GM21576 (cell line): ENCODE results near the gene NAA11.

ENCODE experiments used
- ATAC-seq: cut with Tn5 transposase; IDR thresholded peaks from one replicate; pipeline ENCODE4 v1.9.1; 2021; ENCODE audit warnings: mild to moderate bottlenecking, moderate library complexity; ENCODE audit not compliant: unreplicated experiment

NAA11 gene

GRCh38 chr4:79325864-79326328 is at the start of gene NAA11:
Gene NAA11, minus strand, starts transcription at chr4:79326061. Its CDS starts 184 bp downstream, at chr4:79325877.
- no peak for ATAC-seq

- ATAC-seq: no peak
Observed at GRCh38 chr4:79370026-79370425, 44.2 kb upstream of the NAA11 start.

DNA sequence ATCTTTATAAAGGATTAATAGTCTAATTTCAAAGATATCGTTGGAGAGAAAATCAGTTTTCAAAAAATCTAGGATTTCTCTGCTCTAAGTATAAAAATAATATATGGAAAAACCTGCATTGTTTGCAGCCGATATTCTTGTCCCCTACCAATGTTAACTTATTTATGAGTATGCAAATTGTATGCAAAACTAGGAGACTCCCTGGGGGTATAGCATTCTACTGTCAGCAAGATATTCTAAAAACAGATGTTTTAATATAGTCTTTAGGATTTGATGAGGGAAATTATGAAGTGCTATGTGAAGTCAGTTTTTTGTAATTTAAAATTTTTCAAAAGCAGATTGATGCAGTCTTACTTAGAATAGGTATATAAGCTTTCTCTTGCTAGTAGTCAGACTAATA is 41.2 kb upstream of the NAA11 start:
- no peak for ATAC-seq

- no peak for ATAC-seq
Observed at GRCh38 chr4:79366422-79366821, 40.6 kb upstream of the NAA11 start.

- ATAC-seq: no peak
Observed at GRCh38 chr4:79364061-79364460, 38.2 kb upstream of the NAA11 start.

GRCh38 chr4:79362626-79363025 is 36.8 kb upstream of the NAA11 start:
- ATAC-seq: no peak

DNA sequence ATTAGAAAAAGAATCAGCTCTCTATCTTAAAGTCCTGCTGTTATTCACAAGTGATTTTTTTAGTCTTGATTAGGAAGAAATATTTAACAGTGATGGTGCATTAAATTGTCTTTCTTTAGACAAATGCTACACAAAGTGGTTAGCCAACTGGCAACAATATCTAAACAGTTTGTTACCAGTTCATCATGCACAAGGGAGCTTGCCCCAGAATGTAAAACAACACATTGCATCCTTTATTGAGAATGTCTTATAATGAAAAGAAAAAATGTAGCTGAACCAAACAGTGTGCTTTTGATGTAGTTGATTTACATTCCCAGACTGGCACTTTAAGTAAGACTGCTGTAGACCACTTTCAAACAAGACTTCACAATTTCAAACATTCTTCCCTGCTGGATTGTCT is 34.1 kb upstream of the NAA11 start:
- no peak for ATAC-seq

DNA sequence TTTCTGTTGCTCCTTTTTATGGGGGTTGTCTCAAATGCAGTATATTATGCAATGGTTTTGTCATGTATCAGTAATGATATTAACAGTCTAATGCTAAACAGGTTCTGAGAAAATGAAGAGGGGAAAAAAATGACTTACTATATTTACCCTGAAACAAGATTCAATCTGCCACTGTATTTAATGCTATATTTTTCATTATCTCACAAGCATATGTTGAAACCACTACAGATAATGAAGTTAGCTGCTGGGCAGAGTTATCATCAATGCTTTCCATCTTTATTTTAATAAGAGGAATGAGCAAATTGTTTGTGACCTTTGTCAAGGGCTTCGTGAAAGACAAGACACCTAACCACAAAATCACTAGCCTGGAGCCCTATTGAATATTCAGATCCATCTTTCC is 32.6 kb upstream of the NAA11 start:
- ATAC-seq: no peak

DNA sequence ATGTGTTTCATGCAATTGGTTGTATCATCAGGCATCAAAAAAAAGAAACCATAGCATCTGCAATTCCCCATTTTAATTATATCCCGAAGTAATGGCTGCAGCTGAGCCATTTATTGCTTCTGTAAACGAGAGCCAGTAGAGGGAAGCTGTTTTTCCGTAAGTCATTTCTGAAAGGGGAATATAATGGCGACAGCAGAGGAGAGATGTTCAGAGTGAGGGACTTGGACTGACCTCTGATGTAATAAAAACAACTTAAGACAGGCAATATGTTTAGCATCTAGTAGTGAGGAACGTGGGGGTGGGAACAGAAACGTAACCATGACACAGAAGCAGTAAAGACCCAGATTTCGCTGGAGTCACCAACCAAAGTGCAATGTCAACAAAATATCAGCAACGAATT is 31.5 kb upstream of the NAA11 start:
- ATAC-seq: no peak

DNA sequence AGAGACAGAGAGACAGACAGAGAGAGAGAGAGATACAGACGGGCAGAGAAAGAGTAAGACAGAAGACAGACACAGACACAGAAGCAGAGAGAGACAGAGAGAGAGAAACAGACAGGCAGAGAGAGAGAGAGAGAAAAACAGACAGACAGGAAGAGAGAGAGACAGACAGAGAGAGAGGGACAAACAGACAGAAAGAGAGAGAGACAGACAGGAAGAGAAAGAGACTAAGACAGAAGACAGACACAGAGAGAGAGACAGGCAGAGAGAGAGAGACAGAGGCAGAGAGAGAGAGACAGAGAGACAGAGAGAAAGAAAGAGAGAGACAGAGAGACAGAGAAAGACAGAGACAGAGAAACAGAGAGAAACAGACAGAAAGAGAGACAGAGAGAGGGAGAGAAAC is 27.2 kb upstream of the NAA11 start:
- no peak for ATAC-seq

DNA sequence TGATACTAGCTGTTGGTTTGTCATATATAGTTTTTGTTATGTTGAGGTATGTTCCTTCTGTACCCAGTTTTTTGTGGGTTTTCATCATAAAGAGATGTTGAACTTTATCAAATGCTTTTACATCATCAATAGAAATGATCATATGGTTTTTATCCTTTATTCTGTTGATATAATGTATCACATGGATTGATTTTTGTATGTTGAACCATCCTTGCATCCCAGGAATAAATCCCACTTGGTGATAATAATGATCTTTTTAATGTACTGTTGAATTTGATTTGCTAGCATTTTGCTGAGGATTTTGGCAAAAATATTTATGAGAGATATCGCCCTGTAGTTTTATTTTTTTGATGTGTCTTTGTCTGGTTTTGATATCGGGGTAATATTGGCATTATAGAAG is 22.5 kb upstream of the NAA11 start:
- ATAC-seq: no peak

DNA sequence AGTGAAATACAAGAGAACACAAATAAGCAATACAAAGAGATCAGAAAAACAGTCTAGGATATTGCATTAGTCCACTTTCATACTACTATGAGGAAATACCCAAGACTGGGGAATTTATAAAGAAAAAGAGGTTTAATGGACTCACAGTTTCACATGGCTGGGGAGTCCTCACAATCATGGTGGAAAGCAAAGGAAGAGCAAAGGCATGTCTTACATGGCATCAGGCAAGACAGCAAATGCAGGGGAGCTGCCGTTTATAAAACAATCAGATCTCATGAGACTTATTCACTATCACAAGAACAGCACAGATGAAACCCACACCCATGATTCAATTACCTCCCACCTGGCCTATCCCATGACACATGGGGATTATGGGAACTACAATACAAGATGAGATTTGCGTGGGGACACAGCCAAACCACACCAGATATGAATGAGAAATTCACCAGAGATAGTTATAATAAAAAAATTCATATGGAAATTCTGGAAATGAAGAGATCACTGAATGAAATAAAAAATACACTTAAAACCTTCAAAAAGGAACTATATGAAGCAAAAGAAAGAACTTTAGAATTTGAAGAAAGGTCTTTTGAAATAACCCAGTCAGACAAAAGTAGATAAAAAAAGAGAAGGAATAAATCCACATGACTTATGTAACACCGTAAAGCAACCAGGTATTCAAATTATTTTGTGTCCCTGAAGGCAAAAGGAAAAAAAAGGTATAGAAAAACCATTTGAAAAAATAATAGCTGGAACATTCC is 16.2 kb upstream of the NAA11 start:
- no peak for ATAC-seq

DNA sequence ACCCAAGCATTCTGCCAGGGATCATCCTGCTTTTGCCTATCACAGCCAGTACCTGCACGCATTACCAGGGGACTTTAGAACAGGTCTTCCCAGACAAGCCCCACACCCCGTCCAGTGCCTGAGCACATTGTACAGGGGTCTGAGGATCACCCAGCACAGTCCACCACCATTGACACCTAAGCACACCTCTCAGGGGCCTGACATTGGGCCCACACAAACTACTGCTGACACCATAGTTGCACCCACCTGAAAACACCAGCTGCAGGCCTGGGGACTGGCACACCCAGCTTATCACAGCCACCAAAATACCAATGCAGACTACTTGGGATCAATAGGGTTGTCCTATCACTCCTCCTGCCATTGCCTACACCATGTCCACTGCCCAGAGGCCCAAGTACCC is 14.7 kb upstream of the NAA11 start:
- no peak for ATAC-seq

GRCh38 chr4:79338148-79338547 is 12.3 kb upstream of the NAA11 start:
- no peak for ATAC-seq

DNA sequence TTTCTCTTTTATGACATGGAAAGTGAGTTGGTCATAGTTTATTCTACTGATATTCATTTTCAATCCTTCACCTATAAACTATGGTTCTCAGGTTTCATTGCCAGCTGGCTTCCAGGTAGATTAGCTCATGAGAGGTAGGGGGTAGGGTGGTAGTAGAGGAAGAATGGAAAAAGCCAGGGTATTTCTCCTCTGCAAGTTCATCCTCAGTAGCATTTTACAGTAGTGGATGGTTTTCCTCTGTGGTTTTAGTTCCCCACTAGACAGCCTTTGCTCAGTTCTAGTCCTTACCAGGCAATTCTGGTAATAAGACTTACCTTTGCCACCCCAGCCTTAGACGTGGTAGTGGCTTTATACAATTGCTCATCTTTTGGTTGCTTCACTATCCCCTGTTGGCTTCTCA is 8.9 kb upstream of the NAA11 start:
- ATAC-seq: no peak

DNA sequence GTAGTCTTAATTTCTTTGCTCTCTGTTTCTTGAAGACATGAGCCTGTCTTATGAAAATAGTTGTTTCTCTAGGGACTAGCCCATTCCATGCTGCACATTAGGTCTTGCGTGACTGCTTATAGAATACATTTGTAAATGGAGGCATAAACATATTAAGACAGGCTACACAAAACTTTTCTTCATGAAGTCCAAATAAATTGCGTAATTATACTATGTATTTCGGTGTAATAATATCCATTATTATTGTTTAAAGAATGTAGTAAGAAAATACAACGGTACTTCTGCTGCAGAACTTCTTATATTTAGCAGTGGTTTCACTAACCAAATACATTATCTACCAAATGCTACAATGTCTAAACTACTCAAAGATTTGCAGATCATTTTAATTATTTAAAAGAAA is 8.5 kb upstream of the NAA11 start:
- ATAC-seq: no peak

GRCh38 chr4:79331126-79331876 is 5.4 kb upstream of the NAA11 start:
- no peak for ATAC-seq

DNA sequence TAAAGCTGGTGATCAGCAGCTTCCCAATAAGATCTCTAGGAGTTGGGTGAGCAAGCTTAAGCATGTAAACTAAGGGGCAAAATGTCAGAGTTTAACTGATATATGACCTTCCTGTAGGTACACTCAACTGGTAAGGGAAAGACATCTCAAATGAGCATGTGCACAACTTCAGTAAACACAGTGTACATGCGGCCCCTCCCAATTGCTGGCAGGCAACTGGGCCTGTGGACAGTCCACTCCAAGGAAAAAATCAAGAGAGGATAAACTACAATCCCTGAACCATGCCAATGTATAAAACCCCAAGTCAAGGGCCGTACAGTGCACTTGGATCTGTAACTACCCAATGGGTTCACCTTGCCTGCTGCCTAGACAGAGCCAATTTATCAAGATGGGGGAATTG is 4.9 kb upstream of the NAA11 start:
- no peak for ATAC-seq

DNA sequence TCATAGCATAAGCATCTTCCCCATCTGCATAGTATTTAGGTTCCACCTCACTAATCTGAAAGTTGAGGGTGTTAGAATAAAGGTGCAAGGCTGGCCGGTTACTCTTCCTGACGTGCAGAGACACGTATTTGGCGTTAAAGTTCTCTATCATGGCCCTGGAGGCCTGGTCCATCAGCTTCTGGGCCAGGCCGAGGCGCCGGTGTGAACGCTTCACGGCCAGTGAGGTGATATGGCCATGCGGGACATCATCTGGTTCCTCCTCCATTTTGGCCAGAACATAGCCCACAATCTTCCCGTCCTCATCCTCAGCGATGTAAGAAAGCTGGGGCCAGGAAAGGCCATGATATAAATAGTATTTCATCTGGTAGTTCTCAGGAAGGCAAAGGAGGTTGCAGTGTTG is 425 bp downstream of the NAA11 start:
- ATAC-seq: no peak

DNA sequence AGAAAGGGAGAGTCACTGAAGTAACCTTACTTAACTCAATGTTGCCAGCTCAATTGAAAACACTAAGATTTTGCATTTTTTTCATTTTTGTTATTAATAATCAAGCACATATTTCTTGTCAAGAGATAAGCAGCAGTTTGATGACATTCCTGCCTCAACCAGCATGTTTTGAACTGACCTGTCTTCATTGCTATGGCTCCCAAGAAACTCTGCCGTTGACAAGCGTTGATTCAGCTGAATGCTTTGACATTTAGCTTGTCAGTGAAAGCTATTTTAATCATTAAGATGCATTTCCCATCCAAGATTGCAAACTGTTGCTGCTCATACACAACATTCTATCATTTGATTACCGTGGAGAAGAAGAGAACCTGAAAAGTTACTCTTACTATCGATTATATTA is 5.9 kb downstream of the NAA11 start:
- no peak for ATAC-seq

DNA sequence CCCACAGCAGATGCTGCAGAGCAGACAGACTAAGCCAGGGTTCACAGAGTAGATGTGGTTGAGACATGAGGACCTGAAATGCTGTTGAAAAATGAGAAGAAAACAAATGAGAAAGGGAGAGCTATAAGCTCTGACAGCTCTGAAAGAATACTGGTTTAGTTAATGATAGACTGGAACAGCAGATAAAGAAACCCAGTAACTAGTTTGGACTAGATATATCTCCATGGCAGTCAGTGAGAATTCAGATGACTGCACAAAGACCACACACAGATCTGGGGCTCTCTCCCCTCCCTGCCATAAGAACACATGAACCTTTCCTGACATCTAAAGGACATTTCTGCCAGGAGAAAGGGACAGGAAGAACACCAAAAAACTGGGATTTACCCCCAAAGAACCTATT is 8.2 kb downstream of the NAA11 start:
- no peak for ATAC-seq

GRCh38 chr4:79315891-79316290 is 10.0 kb downstream of the NAA11 start:
- no peak for ATAC-seq
